ENCODE measurements around the gene DYDC1. TPM values are rescaled to one million over a fixed set of nuclear protein-coding genes. Genes with fewer than 3 reads are reported as not detected.

Gene DYDC1
- total RNA-seq, 4 donors from 2014 or later = 1.1 TPM; not detected in 3

DNA sequence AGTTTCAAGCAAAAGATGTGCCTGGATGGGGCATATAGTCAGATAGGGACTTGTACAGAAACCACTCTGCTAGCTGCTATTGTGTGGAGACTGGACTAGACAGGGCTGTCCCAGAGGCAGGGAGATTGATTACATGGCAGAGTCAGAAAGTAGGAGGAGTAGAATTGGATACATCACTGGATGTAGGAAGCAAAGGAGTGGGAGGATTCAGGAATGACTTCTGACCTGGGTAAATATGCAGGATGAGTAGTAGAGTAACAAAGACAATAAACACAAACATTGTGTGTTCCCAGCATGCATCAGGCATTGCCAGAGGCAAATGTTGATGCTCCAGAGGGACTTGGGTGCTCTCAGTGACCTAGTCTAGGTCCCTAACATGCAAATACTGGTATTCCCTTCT lies 36.2 kb downstream of the DYDC1 start:
- H3K4me1 ChIP-seq = no peaks in the 10 kb centered on the region
- H3K9me3 ChIP-seq = no peaks in the 10 kb centered on the region
- TF ChIP-seq, protein P1, sequence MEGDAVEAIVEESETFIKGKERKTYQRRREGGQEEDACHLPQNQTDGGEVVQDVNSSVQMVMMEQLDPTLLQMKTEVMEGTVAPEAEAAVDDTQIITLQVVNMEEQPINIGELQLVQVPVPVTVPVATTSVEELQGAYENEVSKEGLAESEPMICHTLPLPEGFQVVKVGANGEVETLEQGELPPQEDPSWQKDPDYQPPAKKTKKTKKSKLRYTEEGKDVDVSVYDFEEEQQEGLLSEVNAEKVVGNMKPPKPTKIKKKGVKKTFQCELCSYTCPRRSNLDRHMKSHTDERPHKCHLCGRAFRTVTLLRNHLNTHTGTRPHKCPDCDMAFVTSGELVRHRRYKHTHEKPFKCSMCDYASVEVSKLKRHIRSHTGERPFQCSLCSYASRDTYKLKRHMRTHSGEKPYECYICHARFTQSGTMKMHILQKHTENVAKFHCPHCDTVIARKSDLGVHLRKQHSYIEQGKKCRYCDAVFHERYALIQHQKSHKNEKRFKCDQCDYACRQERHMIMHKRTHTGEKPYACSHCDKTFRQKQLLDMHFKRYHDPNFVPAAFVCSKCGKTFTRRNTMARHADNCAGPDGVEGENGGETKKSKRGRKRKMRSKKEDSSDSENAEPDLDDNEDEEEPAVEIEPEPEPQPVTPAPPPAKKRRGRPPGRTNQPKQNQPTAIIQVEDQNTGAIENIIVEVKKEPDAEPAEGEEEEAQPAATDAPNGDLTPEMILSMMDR (IDR thresholded peaks at IDR 0.05) = no peak
- no peak for TF ChIP-seq POLR2A (IDR thresholded peaks at IDR 0.05)
- no peaks in the 10 kb centered on the region for H3K36me3 ChIP-seq
- no peak for DNase-seq
- no peaks in the 10 kb centered on the region for H3K27me3 ChIP-seq
- no peak overlapping the region for H3K4me3 ChIP-seq (replicated peaks in 1 of 3)
- no peak overlapping the region for H3K27ac ChIP-seq
- intact Hi-C loops (cut with DNase I) = no loop called here

DNA sequence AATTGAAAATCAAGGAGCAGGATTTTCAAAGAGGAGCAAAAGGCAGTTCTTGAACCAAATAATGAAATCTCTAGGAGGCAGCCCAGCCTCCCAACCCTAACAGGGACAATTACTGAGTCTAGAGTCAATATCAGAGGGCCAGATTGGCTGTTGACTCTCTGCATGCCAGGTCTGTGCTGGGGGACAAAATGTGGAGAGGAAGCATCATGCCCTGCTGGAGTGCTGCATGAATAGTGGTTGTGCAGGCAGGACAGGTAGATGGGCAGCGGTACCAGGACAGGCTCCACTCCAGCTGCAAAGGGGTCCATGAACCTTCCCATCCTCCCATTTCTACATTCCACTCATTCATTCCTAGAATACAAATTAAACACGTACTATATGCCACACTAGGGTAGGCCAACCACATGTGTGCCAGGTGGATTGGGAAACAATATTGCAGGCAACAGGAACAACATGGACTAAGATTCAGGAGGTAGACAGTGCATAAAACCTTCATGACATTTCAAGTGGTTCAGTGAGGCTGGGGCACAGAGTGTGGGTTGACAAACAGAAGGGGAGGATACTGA lies 36.7 kb downstream of the DYDC1 start:
- no peak for TF ChIP-seq POLR2A (IDR thresholded peaks at IDR 0.05)
- TF ChIP-seq, protein P1 (IDR thresholded peaks at IDR 0.05) = no peak
- no peak for DNase-seq
- Histone ChIP-seq H3K4me3 (replicated peaks in 1 of 3) (no peak overlapping the region), H3K4me1 (no peaks in the 10 kb centered on the region), H3K27me3 (no peaks in the 10 kb centered on the region), H3K9me3 (no peaks in the 10 kb centered on the region), H3K27ac (no peak overlapping the region), H3K36me3 (no peaks in the 10 kb centered on the region)
- 88 to 97% methylated on average over 2 of the region's 2 CpGs for WGBS, 2 donors
- intact Hi-C loops (cut with DNase I) = no loop called here

DNA sequence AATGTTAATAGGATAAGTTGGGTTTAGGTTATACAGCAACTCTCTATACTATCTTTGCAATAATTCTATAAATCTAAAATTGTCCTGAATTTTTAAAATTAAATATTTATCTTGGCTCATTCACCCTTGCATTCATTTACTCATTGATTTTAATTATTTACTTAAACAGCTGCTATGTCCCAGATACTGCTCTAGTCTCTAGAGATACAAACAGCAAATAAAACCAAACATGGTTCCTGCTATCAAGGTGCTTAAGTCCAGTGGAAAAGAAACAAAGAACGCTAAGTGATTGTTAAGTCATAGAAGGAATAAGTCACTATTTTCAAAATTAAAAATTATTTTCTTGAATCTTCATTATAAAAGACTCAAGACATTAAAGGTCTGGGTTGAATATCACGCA lies 37.2 kb downstream of the DYDC1 start:
- TF ChIP-seq, protein P1 (IDR thresholded peaks at IDR 0.05) = no peak
- Histone ChIP-seq H3K4me3 (replicated peaks in 1 of 3) (no peak overlapping the region), H3K9me3 (no peaks in the 10 kb centered on the region), H3K4me1 (no peaks in the 10 kb centered on the region), H3K36me3 (no peaks in the 10 kb centered on the region), H3K27ac (no peak overlapping the region), H3K27me3 (no peaks in the 10 kb centered on the region)
- intact Hi-C loops (cut with DNase I) = no loop called here
- WGBS, 2 donors = 76 to 79% methylated on average over 2 of the region's 2 CpGs
- no peak for DNase-seq

DNA sequence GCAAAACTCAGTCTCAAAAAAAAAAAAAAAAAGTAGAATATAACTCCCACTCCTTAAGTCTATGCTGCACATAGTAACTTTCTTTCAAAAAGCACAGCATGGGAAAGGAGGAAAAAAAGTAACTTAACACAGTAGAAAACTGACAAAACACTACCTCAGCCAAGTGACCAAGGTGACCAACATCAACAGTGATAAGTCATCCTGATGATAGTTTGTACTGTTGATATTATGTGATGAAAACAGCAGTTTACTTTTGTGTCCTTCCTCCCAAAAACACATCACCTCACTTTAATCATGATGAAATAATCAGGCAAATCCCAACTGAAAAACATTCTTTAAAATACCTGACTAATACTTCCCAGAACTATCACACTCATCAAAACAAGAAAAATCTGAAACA lies 37.8 kb downstream of the DYDC1 start:
- no peak for TF ChIP-seq POLR2A (IDR thresholded peaks at IDR 0.05)
- TF ChIP-seq, protein P1 (IDR thresholded peaks at IDR 0.05) = no peak
- DNase-seq = no peak
- Histone ChIP-seq H3K27me3 (no peaks in the 10 kb centered on the region), H3K36me3 (no peaks in the 10 kb centered on the region), H3K27ac (no peak overlapping the region), H3K9me3 (no peaks in the 10 kb centered on the region), H3K4me1 (no peaks in the 10 kb centered on the region), H3K4me3 (replicated peaks in 1 of 3) (no peak overlapping the region)
- intact Hi-C loops (cut with DNase I) = no loop called here

DNA sequence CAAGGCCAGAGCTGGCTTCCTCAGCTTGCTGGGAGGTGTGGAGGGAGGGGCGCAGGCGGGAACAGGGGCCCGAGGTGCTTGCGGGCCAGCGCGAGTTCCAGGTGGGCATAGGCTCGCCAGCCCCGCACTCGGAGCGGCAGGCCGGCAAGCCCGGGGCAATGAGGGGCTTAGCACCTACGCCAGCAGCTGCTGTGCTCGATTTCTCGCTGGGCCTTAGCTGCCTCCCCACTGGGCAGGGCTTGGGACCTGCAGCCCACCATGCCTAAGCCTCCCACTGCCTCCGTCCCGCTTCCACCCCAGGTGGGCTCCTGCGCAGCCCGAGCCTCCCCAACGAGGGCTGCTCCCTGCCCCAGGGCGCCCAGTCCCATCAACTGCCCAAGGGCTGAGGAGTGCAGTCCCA lies 41.2 kb downstream of the DYDC1 start:
- intact Hi-C loops (cut with DNase I) = no loop called here
- Histone ChIP-seq H3K27ac (no peak overlapping the region), H3K27me3 (no peaks in the 10 kb centered on the region), H3K4me1 (no peaks in the 10 kb centered on the region), H3K36me3 (no peaks in the 10 kb centered on the region), H3K4me3 (replicated peaks in 1 of 3) (no peak overlapping the region), H3K9me3 (no peaks in the 10 kb centered on the region)
- no peak for TF ChIP-seq POLR2A (IDR thresholded peaks at IDR 0.05)
- TF ChIP-seq, protein P1 (IDR thresholded peaks at IDR 0.05) = no peak
- WGBS, 2 donors = 94 to 98% methylated on average over 7 to 18 of the region's 21 CpGs
- DNase-seq = no peak

Measured in thyroid gland (tissue), 4 donors.